ENCODE results near the gene KRTAP10-6.
A peak's percentile ranks its signal among the peaks of the same experiment; 100 is the strongest.
"Not testable (repeated sequence)": the region's sequence is repeated elsewhere in the genome, so short reads cannot be mapped to it uniquely, and the experiment has no call there.

Gene KRTAP10-6, protein sequence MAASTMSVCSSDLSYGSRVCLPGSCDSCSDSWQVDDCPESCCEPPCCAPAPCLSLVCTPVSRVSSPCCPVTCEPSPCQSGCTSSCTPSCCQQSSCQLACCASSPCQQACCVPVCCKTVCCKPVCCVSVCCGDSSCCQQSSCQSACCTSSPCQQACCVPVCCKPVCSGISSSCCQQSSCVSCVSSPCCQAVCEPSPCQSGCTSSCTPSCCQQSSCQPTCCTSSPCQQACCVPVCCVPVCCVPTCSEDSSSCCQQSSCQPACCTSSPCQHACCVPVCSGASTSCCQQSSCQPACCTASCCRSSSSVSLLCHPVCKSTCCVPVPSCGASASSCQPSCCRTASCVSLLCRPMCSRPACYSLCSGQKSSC

DNA sequence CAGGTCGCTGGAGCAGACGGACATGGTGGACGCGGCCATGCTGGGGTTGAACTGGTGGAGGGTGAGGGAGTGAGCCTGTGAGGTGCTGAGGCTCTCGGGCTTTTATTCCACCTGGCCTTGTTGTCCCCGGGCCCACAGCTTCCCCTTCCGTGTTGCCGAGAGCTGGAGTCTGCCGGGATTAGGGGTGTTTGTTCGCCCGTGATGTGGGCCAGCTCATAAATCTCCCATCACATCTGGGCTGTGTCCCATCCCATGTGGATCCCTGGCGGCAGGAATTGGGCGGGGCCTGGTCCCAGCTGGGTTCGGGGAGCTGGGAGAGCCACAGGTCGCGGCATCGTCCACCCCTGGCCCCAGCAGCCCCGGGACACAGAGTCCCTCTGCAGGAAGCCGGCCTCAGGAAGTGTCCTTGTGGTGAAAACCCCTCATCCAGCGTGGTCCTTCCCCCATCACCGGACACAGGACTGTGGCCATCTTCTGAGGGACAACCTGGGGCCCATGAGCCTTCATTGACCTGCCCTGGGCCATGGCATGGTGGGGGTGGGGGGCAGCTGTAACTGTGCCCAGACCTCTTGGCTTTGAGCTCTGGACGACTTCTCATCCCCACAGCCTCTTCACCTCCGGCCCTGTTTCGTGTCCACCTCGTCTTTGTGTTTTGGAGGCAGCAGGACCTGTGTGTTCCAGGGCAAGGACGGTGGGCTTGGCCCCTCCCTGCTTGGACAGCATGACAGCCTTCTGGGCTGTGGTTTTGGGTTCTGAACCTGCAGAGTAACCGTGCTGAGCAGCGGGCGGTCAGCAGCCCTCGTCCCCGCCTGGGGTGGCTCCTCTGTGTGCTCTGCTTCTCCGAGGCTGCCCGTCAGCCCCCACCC, at the start of gene KRTAP10-6:
TSS of gene KRTAP10-6 (minus strand) at position 60 of the 866 bp plus-strand sequence. CDS start at position 39, 21 bp downstream.
- no peak for DNase-seq

DNA sequence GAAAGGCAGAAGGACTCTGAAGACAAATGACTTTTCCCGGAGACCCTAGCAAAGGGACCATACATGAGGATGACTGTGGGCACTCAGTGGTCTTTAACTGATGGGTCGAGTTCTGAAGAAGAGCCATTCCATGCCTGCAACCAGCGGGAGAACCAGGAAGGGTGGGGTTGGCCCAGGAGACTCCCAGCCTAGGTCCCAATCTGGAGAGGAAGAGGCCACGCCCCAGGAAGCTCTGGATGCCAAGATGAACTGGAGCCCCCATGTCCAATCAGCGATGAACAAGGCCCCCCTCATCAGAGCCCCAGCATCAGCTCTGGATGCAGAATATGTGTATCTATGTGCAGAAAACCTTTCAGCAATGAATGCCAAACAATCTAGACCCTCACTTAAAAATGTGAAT, 48.5 kb upstream of the KRTAP10-6 start:
- no peak for DNase-seq

DNA sequence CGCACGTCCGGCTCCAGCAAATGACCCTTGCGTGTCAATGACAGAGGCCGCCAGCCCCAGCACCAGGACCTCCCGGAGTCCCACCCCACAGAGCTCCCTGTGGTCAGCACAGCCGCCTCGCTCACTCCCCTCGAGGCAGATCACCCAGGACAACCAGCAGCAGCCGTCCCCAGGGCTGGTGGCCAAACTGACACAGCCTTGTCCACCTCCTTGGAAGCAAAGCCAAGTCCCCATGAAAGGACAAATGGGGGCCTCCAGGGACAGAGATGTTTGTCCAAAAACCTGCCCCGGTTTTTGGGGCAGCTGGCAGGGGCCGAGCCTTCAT, 47.0 kb upstream of the KRTAP10-6 start:
- no peak for DNase-seq

DNA sequence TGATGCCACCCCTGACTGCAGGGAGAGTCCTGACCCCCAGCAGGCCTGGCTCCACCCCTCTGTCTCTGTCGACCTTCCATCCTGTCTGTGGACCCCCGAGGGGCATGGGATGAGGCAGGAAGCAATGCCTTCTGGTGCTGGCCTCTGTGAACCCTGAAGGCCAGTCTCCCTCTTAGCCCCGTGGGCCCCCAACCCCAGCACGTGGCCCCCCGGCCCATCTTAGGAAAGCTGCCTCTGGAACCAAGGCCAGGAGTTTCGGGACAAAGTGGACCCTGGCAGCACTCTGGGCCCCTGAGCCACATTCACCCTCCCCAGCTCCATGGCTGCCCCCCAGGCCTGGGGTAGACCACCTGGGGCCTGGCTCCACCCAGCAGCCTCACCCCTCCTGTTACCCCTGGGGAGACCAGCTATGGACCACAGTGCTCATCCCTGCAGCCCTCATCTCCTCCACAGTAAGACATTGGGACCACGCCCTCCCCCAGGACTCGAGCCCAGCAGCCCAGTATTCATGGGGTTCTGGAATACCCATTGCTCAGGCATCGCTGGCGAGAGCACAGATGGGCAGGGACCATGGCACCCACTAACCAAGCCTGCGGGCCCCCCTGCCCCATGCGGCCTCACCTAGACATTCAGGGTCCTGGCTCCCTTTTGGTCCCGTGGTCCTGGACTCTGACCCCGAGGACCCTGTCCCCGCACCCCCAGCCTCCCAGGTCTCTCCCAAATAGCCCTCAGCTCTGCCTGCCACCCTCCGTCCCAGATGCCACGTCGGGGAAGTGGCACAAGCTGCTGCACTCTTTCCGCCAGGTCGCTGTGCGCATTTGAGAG, 46.4 kb upstream of the KRTAP10-6 start:
- not testable (repeated sequence) for DNase-seq

DNA sequence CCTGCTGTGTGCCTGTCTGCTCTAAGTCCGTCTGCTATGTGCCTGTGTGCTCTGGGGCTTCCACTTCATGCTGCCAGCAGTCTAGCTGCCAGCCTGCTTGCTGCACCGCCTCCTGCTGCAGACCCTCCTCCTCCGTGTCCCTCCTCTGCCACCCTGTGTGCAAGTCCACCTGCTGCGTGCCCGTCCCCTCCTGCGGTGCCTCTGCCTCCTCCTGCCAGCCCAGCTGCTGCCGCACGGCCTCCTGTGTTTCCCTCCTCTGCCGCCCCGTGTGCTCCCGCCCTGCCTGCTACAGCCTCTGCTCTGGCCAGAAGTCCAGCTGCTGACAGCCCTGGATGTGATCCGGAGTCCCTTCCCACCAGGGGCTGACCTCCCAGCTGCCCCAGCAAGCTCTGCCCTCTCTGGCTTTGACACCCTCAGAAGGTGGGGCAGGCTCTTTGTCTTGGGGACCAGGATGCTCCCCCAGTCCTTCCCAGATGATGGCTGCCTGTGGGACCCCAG, 45.6 kb upstream of the KRTAP10-6 start:
- DNase-seq, result not testable (repeated sequence)

DNA sequence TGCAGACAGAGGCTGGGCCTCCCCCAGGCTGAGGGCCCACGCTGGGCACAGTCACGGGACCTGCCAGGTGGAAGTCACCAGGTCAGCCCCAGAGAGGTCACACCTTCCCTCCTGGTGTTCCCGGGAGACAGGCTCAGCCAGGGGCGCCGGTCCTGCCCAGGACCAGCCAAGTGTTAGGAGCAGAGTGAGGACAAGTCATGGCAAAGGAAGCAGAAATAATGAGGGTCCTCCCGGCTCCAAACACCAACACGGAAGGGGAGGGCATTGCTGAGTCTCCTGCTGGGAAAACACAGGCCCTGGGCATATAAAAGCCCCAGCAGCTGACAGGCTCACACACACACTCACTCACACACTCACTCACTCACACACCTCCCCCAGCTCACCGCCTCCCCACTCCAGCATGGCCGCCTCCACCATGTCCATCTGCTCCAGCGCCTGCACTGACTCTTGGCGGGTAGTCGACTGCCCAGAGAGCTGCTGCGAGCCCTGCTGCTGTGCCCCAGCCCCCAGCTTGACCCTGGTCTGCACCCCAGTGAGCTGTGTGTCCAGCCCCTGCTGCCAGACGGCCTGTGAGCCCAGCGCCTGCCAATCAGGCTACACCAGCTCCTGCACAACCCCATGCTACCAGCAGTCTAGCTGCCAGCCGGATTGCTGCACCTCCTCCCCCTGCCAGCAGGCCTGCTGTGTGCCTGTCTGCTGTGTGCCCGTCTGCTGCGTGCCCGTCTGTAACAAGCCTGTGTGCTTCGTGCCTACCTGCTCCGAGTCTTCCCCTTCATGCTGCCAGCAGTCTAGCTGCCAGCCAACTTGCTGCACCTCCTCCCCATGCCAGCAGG, 44.9 kb upstream of the KRTAP10-6 start, which contains the start of gene KRTAP10-10:
TSS of gene KRTAP10-10 (plus strand) at position 339 of the 833 bp plus-strand sequence. CDS start at position 401, 62 bp downstream.
- no peak for DNase-seq

DNA sequence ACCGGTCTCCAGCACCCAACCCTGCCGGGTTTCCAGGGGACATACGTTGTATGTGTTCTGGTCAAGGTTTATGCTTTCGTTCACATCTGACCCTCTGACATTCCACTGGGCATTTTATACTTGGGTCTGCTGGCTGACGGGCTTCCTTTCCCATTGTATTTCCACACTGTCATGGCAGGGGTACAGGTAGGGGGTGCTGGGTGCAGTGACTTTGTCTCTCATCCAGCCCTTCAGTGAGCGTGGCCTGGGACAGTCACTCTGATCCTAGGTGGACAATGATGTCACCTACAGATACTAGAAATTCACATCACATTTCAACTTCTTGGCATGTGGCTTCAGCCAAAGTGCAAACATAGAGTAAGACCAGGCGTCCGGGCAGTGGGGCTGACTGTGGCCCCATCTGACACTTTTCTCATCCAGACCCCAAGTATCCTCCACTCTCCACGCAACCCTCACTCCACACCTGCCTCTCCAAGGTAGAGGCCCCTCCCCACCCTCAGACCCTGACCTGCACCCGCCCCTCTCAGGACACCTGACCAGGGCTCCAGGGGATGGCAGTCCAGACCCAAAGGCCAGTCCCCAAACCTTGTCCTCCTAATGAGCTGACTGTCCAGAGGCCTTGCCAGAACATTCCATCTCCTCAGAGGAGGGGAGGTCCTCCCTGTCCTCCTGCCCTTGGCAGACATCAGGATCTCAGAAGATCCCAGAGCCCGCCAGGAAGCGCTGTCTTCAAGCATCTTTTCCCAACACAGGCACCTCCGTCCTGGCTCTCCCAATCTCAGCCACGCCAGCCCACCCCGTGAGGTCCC, 44.1 kb upstream of the KRTAP10-6 start:
- DNase-seq, result no peak

DNA sequence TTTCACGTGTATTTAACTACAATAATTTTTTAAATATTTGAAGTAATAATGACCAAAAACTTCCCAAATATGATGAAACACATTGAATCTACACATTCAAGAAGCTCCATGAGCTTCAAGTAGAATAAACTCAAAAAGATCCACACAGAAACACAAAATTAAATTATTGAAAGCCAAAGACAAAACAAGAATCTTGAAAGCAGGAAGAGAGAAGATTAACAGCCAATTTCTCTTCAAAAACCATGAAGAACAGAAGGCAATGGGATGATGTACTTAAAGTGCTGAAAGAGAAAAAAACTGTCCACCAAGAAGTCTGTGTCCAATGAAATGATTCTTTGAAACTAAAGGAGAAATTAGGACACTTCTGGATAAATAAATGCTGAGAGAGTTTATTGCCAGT, 39.8 kb upstream of the KRTAP10-6 start:
- DNase-seq, result no peak

DNA sequence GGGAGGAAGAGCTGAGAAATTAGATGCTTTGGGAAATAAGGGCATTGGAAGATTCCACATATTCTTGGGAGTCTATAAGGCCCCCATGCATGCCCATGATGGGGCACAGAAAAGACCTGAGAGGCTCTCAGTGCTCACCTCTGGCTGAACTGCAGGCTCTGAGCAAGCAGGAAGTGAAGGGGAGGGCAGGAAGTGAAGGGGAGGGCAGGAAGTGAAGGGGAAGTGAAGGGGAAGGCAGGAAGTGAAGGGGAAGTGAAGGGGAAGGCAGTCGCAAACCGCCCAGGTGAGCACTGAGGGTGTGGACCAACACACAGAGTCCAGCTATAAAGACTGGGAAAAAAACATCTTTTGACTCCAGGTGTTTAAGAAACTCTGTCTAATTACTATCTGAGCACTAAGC, 38.1 kb upstream of the KRTAP10-6 start:
- DNase-seq, result no peak

DNA sequence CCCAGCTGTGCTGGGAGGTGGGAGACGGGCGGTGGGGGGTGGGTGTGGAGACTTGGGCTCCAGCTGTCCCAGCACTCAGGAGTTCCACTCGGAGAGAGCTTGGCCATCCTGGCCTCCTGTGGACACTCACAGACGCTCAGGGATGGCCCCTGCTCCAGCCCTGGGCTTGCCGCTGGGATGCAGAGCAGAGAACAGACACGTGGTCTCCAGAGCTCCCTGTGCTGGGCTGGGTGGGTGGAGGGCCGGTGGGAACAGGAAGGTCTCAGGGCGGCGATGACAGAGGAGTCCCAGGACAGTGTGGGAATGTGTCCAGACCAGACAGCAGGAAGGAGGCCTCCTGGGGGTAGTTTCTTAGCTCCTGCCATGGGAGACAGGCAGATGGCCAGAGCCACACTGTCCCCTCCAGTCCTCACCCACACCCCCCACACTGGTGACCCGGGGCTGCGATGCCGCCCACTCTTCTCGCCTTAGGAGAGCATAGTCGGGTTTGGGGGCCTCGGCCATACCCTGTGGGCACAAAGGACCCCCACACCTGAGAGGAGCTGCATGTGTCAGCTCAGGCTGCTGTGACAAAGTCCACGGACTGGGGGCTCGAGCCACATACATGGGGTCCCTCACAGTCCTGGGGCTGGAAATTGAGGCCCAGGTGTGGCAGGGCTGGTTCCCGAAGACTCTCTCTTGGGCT, 36.5 kb upstream of the KRTAP10-6 start:
- DNase-seq, result no peak

DNA sequence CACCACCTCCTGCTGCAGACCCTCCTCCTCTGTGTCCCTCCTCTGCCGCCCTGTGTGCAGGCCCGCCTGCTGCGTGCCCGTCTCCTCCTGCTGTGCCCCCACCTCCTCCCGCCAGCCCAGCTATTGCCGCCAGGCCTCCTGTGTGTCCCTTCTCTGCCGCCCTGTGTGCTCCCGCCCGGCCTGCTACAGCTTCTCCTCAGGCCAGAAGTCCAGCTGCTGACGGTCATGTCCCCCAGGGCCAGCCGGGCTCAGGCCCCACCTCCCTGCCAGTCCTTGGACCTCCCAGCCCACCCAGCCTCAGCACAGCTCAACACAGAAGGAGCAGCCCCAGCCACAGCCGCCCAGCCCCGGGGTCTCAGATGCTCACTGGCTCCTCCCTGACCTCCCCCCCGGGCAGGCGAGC, 35.5 kb upstream of the KRTAP10-6 start:
- DNase-seq, result not testable (repeated sequence)

DNA sequence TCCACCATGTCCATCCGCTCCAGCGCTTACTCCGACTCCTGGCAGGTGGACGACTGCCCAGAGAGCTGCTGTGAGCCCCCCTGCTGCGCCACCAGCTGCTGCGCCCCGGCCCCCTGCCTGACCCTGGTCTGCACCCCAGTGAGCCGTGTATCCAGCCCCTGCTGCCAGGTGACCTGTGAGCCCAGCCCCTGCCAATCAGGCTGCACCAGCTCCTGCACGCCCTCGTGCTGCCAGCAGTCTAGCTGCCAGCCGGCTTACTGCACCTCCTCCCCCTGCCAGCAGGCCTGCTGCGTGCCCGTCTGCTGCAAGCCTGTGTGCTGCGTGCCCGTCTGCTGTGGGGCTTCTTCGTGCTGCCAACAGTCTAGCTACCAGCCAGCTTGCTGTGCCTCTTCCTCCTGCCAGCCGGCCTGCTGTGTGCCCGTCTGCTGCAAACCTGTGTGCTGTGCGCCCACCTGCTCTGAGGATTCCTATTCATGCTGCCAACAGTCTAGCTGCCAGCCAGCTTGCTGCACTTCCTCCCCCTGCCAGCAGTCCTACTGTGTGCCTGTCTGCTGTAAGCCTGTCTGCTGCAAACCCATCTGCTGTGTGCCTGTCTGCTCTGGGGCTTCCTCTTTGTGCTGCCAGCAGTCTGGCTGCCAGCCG, 35.0 kb upstream of the KRTAP10-6 start:
- not testable (repeated sequence) for DNase-seq

DNA sequence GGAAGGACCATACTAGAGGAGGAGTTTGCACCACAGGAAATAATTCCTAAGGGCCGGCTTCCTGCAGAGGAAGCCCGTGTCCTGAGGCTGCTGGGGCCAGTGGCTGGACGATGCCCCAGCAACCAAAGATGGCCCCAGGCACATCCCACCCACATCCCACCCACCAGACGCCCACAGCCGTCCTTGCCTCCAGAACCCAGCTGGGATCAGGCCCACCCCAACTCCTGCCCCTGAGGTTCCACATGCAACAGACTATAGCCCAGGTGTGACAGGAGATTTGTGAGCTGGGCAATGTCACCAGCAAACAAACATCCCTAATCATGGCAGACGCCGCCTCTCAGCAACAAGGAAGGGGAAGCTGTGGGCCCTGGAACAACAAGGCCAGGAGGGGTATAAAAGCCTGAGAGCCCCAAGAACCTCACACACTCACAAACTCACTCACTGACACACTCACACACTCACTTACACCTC, 34.4 kb upstream of the KRTAP10-6 start, which contains the start of gene KRTAP10-9:
TSS of gene KRTAP10-9 (plus strand) at position 421 of the 471 bp plus-strand sequence. CDS start 79 bp downstream, outside the sequence.
- DNase-seq, result no peak

DNA sequence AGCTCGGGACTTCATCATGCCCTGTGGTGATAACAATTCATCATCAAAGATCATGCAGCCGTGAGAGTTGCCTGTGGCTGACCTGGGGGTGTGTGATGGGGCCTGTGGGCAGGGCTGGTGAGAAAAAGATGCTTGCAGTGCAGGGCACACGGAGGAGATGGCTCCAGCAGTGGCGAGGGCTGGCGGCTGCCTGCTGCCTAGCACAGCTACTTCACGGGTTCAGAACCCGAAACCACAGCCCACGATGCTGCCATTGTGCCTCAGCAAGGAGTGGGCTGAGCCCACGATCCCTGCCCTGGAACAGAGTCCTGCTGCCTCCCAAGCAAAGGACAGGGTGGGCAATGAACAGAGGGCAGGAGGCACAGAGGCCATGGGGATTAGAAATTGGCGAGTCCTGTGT, 34.0 kb upstream of the KRTAP10-6 start:
- DNase-seq, result no peak

DNA sequence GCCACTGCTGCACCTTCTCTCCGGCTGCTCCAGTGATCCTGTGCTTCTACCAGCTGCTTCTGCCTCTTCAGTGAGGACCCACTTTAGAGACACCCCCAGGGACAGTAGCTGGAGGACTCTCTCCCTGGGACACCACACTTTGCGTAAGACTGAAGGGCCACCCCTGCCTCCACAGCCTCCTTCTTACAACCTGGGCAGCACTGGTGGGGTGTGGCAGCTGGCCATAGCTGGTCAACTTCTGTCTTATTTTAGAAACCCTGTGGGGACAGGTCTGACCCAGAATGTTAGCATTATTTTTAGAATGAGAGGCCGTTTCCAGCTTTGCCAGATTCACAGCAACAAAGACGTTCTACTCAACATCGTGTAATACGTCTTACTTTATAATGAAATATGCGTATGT, 33.5 kb upstream of the KRTAP10-6 start:
- no peak for DNase-seq

DNA sequence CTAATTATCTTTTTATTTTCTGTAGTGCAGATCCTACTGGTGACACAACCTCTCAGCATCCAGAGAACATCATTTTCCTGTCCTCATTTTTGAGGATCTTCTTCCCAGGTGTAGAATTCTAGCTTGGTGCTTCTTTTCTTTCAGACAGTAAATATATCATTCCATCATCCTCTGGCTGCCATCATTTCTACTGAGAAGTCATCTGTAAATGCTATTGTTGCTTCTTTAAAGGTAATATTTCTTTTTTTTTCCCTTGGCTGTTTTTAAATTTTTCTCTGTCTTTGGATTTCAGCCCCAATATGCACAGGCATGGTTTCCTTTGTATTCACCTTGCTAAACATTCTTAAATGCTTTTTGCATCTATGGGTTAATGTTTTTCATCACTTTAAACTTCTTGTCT, 31.3 kb upstream of the KRTAP10-6 start:
- DNase-seq, result no peak

DNA sequence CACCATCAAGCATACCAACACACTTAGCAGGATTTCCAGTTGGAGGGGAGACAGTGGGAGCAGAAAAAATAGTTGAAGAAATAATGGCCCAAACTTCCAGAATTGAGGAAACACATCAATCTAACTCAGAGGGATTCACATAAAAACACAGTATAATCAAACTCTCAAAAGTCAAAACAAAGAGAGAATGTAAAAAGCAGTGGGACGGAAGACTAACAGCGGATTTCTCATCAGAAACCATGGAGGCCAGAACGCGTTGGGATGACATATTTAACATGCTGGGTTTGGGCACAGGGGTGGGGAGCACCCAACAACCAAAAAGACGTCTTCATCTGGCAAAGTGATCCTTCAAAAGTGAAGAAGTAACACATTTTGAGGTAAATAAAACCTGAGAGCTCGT, 27.6 kb upstream of the KRTAP10-6 start:
- DNase-seq, result no peak

DNA sequence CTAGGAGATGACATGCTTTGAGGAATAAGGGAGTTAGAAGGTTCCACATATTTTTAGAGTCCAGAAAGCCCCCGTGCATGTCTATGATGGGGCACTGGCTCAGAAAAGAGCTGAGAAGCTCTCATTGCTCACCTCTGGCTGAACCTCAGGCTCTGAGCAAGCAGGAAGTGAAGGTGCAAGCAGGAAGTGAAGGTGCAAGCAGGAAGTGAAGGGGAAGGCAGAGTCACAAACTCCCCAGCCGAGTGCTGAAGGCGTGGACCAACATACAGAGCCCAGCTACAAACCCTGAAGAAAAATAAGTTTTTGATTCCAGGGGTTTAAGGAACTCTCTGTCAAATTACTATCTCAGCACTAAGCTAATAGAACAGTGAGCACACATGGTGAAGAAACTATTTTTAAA, 26.6 kb upstream of the KRTAP10-6 start:
- no peak for DNase-seq

DNA sequence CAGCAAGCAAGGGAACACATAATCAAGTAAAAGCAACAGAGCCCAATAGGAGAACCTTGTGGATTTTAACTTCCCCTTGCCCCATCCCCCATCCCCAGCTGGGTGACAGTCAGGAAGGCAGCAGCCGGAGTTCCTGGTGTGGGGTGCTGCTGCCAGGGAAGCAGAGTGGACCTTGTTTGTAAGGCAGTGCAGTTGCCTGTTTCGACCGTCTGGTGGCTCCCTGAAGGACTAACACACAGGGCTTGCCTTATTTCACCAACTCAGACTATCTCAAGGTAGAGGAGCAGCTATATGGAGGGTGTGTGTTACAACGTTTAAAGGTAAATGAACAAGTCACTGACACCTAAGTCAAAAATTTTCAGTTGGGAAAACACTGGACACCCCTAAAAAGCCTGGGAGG, 26.2 kb upstream of the KRTAP10-6 start:
- peak; percentile 11 for DNase-seq

DNA sequence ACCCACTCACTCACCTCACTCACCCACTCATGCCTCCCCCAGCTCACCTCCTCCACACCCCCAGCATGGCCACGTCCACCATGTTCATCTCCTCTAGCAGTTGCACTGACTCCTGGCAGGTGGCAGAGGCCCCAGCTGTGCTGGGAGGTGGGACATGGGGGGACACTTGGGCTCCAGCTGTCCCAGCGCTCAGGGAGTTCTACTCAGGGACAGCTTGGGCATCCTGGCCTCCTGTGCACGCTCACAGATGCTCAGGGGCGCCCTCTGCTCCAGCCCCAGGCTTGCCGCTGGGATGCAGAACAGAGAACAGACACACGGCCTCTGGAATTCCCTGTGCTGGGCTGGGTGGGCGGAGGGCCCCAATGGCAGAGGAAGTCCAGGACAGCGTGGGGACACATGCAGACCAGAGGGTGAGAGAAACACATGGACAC, 24.8 kb upstream of the KRTAP10-6 start:
- DNase-seq, result no peak

All from hematopoietic multipotent progenitor cell treated with erythropoietin and hydrocortisone succinate and interleukin-3 and kit ligand, for 6 days (in vitro differentiated cells).